Measurements from ENCODE around the gene HORMAD2. TPM values are rescaled to one million over a fixed set of nuclear protein-coding genes. Genes with fewer than 3 reads are reported as not detected.
"Not testable (repeated sequence)": the region's sequence is repeated elsewhere in the genome, so short reads cannot be mapped to it uniquely, and the experiment has no call there.

HORMAD2 gene
- total and polyA plus RNA-seq, 4 donors, result 0.11 to 0.86 (median 0.37) TPM

DNA sequence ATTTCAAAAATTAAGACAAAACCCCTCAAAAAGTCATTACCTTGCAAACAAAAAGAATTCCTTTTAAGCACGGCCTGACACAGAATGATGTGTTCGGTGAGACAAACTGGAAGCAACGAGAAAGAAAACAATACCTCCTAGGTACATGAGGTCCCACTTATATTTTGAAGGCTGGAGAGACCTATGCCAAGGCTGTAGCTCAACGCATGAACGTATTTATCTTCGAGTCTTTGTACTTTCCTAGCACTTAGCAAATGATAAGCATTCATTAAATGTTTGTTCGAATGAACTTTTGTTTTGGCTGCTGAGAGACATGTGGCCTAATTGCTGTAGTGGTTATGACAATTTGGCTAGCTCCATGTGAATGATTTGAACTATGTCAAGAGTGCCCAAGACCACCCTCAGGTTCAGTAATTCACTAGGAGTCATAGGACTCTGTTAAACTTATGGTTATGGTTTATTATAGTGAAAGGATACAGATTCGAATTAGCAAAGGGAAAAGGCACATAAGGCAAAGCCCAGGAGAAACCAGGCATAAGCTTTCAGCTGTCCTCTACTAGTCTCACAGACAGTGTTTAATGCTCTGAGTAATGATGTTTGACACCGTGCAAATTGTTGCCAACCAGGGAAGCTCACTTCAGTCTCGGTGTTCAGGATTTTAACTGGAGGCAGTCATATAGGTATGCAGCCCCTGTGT, 26.0 kb upstream of the HORMAD2 start:
- no peak for DNase-seq (ENCODE audit: low read depth in 4 of 6, low spot score in 6 of 6)
- H3K4me1 ChIP-seq (ENCODE audit: control insufficient read depth, insufficient read depth, low read length), result no peaks in the 10 kb centered on the region
- no peak overlapping the region for H3K4me3 ChIP-seq (ENCODE audit: low read depth, low read length)
- no peak overlapping the region for H3K27ac ChIP-seq (ENCODE audit: low read depth, low read length)
- no peaks in the 10 kb centered on the region for H3K27me3 ChIP-seq (ENCODE audit: control insufficient read depth, insufficient read depth, low read length)
- H3K36me3 ChIP-seq (ENCODE audit: control insufficient read depth, insufficient read depth, low read length), result no peaks in the 10 kb centered on the region
- 65% methylated on average over 7 of the region's 10 CpGs for WGBS (ENCODE audit: insufficient coverage)
- peaks cover 6% of the 10 kb centered on the region for H3K9me3 ChIP-seq (ENCODE audit: control insufficient read depth, insufficient read depth, low read length)

GRCh38 chr22:30054764-30055069, 25.5 kb upstream of the HORMAD2 start:
- H3K27me3 ChIP-seq (ENCODE audit: control insufficient read depth, insufficient read depth, low read length), result no peaks in the 10 kb centered on the region
- H3K36me3 ChIP-seq (ENCODE audit: control insufficient read depth, insufficient read depth, low read length), result no peaks in the 10 kb centered on the region
- peaks cover 6% of the 10 kb centered on the region for H3K9me3 ChIP-seq (ENCODE audit: control insufficient read depth, insufficient read depth, low read length)
- no peak overlapping the region for H3K27ac ChIP-seq (ENCODE audit: low read depth, low read length)
- no peaks in the 10 kb centered on the region for H3K4me1 ChIP-seq (ENCODE audit: control insufficient read depth, insufficient read depth, low read length)
- DNase-seq (ENCODE audit: low read depth in 4 of 6, low spot score in 6 of 6), result peak in 1 of 6 donors; percentile 30
- no peak overlapping the region for H3K4me3 ChIP-seq (ENCODE audit: low read depth, low read length)

DNA sequence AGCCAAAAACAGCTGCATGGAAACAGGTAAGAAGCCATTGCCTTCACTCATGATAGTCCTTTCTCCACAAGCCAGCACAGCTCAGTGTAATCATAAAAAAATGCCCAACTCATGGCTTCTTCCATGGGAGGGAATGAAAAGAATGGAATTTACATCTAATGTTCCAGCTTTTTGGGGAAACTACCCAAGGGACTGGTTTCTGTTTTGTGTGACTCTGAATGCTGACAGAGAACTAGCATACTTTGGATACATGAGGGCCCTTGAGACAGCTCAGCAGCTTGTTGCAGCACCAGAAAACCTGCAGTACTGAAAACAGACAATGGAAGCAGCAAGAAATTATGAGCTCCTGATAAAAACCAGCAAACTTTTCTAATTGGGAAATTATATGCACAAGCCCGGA, 24.2 kb upstream of the HORMAD2 start:
- Histone ChIP-seq H3K9me3 (ENCODE audit: control insufficient read depth, insufficient read depth, low read length) (peaks cover 6% of the 10 kb centered on the region), H3K27ac (ENCODE audit: low read depth, low read length) (no peak overlapping the region), H3K4me1 (ENCODE audit: control insufficient read depth, insufficient read depth, low read length) (no peaks in the 10 kb centered on the region), H3K36me3 (ENCODE audit: control insufficient read depth, insufficient read depth, low read length) (no peaks in the 10 kb centered on the region), H3K4me3 (ENCODE audit: low read depth, low read length) (no peak overlapping the region), H3K27me3 (ENCODE audit: control insufficient read depth, insufficient read depth, low read length) (no peaks in the 10 kb centered on the region)
- no peak for DNase-seq (ENCODE audit: low read depth in 4 of 6, low spot score in 6 of 6)
- 83% methylated on average over 1 of the region's 1 CpG for WGBS (ENCODE audit: insufficient coverage)

GRCh38 chr22:30057375-30057774, 22.9 kb upstream of the HORMAD2 start:
- DNase-seq (ENCODE audit: low read depth in 4 of 6, low spot score in 6 of 6), result no peak
- no peaks in the 10 kb centered on the region for H3K4me1 ChIP-seq (ENCODE audit: control insufficient read depth, insufficient read depth, low read length)
- H3K36me3 ChIP-seq (ENCODE audit: control insufficient read depth, insufficient read depth, low read length), result no peaks in the 10 kb centered on the region
- peaks cover 6% of the 10 kb centered on the region for H3K9me3 ChIP-seq (ENCODE audit: control insufficient read depth, insufficient read depth, low read length)
- H3K27ac ChIP-seq (ENCODE audit: low read depth, low read length), result no peak overlapping the region
- H3K4me3 ChIP-seq (ENCODE audit: low read depth, low read length), result no peak overlapping the region
- WGBS (ENCODE audit: insufficient coverage), result no CpG with 5 or more reads among the region's 1 CpG
- no peaks in the 10 kb centered on the region for H3K27me3 ChIP-seq (ENCODE audit: control insufficient read depth, insufficient read depth, low read length)

DNA sequence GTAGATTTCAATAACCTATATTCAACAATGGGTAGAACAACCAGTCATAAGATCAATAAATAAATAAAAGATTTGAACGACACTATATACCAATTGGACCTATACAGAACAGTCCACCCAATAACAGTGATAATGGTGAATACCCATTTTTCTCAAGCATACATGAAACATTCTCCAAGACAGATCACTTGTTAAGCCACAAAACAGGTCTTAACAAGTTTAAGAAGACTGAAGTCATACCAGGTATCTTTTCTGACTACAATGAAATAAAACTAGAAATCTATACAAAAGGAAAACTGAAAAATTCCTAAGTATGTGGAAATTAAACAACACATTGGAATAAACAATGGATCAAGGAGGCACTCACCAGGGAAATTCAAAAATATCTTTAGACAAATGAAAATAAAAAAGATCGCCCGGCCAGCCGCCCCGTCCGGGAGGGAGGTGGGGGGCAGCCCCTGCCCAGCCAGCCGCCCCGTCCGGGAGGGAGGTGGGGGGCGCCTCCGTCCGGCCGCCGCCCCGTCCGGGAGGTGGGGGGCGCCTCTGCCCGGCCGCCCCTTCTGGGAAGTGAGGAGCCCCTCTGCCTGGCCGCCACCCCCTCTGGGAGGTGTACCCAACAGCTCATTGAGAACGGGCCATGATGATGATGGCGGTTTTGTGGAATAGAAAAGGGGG, 20.8 kb upstream of the HORMAD2 start:
- no CpG with 5 or more reads among the region's 22 CpGs for WGBS (ENCODE audit: insufficient coverage)
- not testable (repeated sequence) for H3K4me3 ChIP-seq (ENCODE audit: low read depth, low read length); H3K4me1 ChIP-seq (ENCODE audit: control insufficient read depth, insufficient read depth, low read length); H3K27ac ChIP-seq (ENCODE audit: low read depth, low read length); H3K9me3 ChIP-seq (ENCODE audit: control insufficient read depth, insufficient read depth, low read length); DNase-seq (ENCODE audit: low read depth in 4 of 6, low spot score in 6 of 6); H3K27me3 ChIP-seq (ENCODE audit: control insufficient read depth, insufficient read depth, low read length); H3K36me3 ChIP-seq (ENCODE audit: control insufficient read depth, insufficient read depth, low read length)

DNA sequence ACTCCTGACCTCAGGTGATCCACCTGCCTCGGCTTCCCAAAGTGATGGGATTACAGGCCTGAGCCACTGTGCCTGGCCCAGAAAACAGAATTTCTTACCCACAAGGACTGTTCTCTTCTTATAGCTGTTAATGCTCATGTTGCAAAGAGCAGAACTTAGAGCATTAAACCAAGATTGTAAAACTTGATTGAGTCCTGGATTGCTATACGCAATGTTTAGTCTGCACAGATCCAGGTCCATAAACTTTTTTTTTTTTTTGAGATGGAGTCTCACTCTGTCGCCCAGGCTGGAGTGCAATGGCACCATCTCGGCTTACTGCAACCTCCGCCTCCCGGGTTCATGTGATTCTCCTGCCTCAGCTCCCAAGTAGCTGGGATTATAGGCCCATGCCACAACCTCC, 19.2 kb upstream of the HORMAD2 start:
- not testable (repeated sequence) for H3K9me3 ChIP-seq (ENCODE audit: control insufficient read depth, insufficient read depth, low read length); H3K27ac ChIP-seq (ENCODE audit: low read depth, low read length); DNase-seq (ENCODE audit: low read depth in 4 of 6, low spot score in 6 of 6); H3K4me1 ChIP-seq (ENCODE audit: control insufficient read depth, insufficient read depth, low read length); H3K4me3 ChIP-seq (ENCODE audit: low read depth, low read length); H3K27me3 ChIP-seq (ENCODE audit: control insufficient read depth, insufficient read depth, low read length); H3K36me3 ChIP-seq (ENCODE audit: control insufficient read depth, insufficient read depth, low read length)
- 93% methylated on average over 6 of the region's 6 CpGs for WGBS (ENCODE audit: insufficient coverage)

- H3K36me3 ChIP-seq (ENCODE audit: control insufficient read depth, insufficient read depth, low read length), result no peaks in the 10 kb centered on the region
- WGBS (ENCODE audit: insufficient coverage), result 71% methylated on average over 3 of the region's 3 CpGs
Measured at GRCh38 chr22:30062259-30062658, 18.0 kb upstream of the HORMAD2 start.

GRCh38 chr22:30062950-30063349, 17.3 kb upstream of the HORMAD2 start:
- peaks cover 1% of the 10 kb centered on the region for H3K9me3 ChIP-seq (ENCODE audit: control insufficient read depth, insufficient read depth, low read length)
- no peaks in the 10 kb centered on the region for H3K27me3 ChIP-seq (ENCODE audit: control insufficient read depth, insufficient read depth, low read length)
- H3K4me3 ChIP-seq (ENCODE audit: low read depth, low read length), result no peak overlapping the region
- H3K36me3 ChIP-seq (ENCODE audit: control insufficient read depth, insufficient read depth, low read length), result no peaks in the 10 kb centered on the region
- WGBS (ENCODE audit: insufficient coverage), result 100% methylated on average over 1 of the region's 1 CpG
- no peaks in the 10 kb centered on the region for H3K4me1 ChIP-seq (ENCODE audit: control insufficient read depth, insufficient read depth, low read length)
- no peak for DNase-seq (ENCODE audit: low read depth in 4 of 6, low spot score in 6 of 6)
- no peak overlapping the region for H3K27ac ChIP-seq (ENCODE audit: low read depth, low read length)

More at GRCh38 chr22:30062259-30062658, 18.0 kb upstream of the HORMAD2 start:
- Histone ChIP-seq H3K4me1 (ENCODE audit: control insufficient read depth, insufficient read depth, low read length) (no peaks in the 10 kb centered on the region), H3K9me3 (ENCODE audit: control insufficient read depth, insufficient read depth, low read length) (peaks cover 5% of the 10 kb centered on the region), H3K27ac (ENCODE audit: low read depth, low read length) (no peak overlapping the region), H3K27me3 (ENCODE audit: control insufficient read depth, insufficient read depth, low read length) (no peaks in the 10 kb centered on the region), H3K4me3 (ENCODE audit: low read depth, low read length) (no peak overlapping the region)
- DNase-seq (ENCODE audit: low read depth in 4 of 6, low spot score in 6 of 6), result no peak

DNA sequence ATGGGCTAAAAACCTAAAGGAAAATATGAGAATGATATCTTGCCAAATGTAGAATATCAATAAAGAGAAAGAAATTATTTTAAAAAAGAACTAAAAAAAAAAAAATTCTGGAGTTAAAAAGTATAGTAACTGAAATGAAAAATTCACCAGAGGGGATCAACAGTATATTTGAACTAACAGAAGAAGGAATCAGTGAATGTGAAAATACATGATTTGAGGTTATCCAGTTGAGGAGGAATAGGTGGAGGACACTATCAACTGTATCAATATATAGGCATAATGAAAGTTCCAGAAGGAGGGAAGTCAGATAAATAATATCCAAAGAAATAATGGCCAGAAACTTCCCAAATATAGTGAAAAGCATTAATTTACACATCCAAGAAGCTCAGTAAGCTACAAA, 16.1 kb upstream of the HORMAD2 start:
- Histone ChIP-seq H3K4me3 (ENCODE audit: low read depth, low read length) (no peak overlapping the region), H3K36me3 (ENCODE audit: control insufficient read depth, insufficient read depth, low read length) (no peaks in the 10 kb centered on the region), H3K9me3 (ENCODE audit: control insufficient read depth, insufficient read depth, low read length) (peaks cover 1% of the 10 kb centered on the region), H3K4me1 (ENCODE audit: control insufficient read depth, insufficient read depth, low read length) (no peaks in the 10 kb centered on the region), H3K27me3 (ENCODE audit: control insufficient read depth, insufficient read depth, low read length) (no peaks in the 10 kb centered on the region), H3K27ac (ENCODE audit: low read depth, low read length) (no peak overlapping the region)
- no peak for DNase-seq (ENCODE audit: low read depth in 4 of 6, low spot score in 6 of 6)

DNA sequence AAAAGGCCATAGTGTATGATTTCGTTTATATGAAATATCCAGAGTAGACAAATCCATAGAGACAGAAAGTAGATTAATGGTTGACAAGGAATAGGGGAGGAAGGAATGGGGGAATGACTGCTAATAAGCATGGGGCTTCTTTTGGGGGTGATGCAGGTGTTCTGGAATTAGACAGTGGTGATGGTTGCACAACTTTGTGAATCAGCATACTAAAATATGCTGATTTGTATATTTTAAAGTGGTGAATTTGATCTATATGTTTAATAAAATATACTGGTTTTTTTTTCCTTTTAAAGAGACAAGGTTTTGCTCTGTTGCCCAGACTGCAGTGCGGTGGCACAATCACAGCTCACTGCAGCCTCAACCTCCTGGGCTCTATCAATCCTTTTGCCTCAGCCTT, 6.5 kb upstream of the HORMAD2 start:
- Histone ChIP-seq H3K4me1 (ENCODE audit: control insufficient read depth, insufficient read depth, low read length) (no peaks in the 10 kb centered on the region), H3K27me3 (ENCODE audit: control insufficient read depth, insufficient read depth, low read length) (no peaks in the 10 kb centered on the region), H3K27ac (ENCODE audit: low read depth, low read length) (no peak overlapping the region), H3K4me3 (ENCODE audit: low read depth, low read length) (no peak overlapping the region), H3K36me3 (ENCODE audit: control insufficient read depth, insufficient read depth, low read length) (no peaks in the 10 kb centered on the region), H3K9me3 (ENCODE audit: control insufficient read depth, insufficient read depth, low read length) (no peaks in the 10 kb centered on the region)
- DNase-seq (ENCODE audit: low read depth in 4 of 6, low spot score in 6 of 6), result no peak
- 33% methylated on average over 1 of the region's 2 CpGs for WGBS (ENCODE audit: insufficient coverage)
